HEK293 (cell line): ENCODE measurements around the gene PAF1.
A peak's percentile ranks its signal among the peaks of the same experiment; 100 is the strongest.

Source experiments
- CTCF ChIA-PET: fragments of 350-600 bp; formaldehyde crosslinking; extraction: SDS; loops from one replicate; lab custom pipeline; 2021; ENCODE audit warnings: antibody characterized with exemption; lab: Yijun Ruan, JAX
- POLR2A ChIA-PET: fragments of 300-600 bp; formaldehyde crosslinking; extraction: SDS; loops from one replicate; lab custom pipeline; 2020; ENCODE audit warnings: antibody characterized with exemption, inconsistent platforms; lab: Yijun Ruan, JAX
- H3K27ac ChIP-seq: fragments of 200-500 bp; sonication (Bioruptor generic); 2 replicates; pipeline ENCODE4 v1.5.1; 2014; ENCODE audit warnings: low read depth, low read length, control low read depth, inconsistent platforms; ENCODE audit errors: extremely low read depth
- H3K36me3 ChIP-seq, 2 experiments: fragments of 200-500 bp in 1 of 2; sonication (Bioruptor generic) in 1 of 2; 1 replicate in 1 of 2; 2 replicates in 1 of 2; pipeline ENCODE4 v1.5.1; 2014 to 2017; ENCODE audit warnings: inconsistent platforms in 2 of 2, low read length in 2 of 2; ENCODE audit not compliant: control insufficient read depth in 2 of 2, insufficient read depth in 1 of 2
- H3K4me1 ChIP-seq: fragments of 200-500 bp; sonication (Bioruptor generic); 2 replicates; pipeline ENCODE4 v1.5.1; 2014; ENCODE audit warnings: mild to moderate bottlenecking, low read length, inconsistent platforms; ENCODE audit not compliant: control insufficient read depth, insufficient read depth
- H3K4me3 ChIP-seq: 2 replicates; pipeline ENCODE4 v1.5.1; 2011; ENCODE audit warnings: low read depth, mild to moderate bottlenecking, control low read depth, low read length, moderate library complexity
- H3K9me3 ChIP-seq: fragments of 200-500 bp; sonication (Bioruptor generic); 2 replicates; pipeline ENCODE4 v1.5.1; 2014; ENCODE audit warnings: low read depth, low read length, inconsistent platforms; ENCODE audit not compliant: control insufficient read depth, insufficient read depth
- GLI2 ChIP-seq: fragments of 450-650 bp; formaldehyde crosslinking; IDR thresholded peaks from 2 replicates; pipeline ENCODE4; 2017; ENCODE audit warnings: missing biosample characterization, missing genetic modification characterization, low read depth, borderline replicate concordance
- GLIS1 ChIP-seq: fragments of 450-650 bp; formaldehyde crosslinking; IDR thresholded peaks from 2 replicates; pipeline ENCODE4 v1.5.1; 2016; ENCODE audit warnings: missing biosample characterization, missing genetic modification characterization
- HOXD13 ChIP-seq: sonication (generic); formaldehyde crosslinking; IDR thresholded peaks from 2 replicates; pipeline ENCODE4 v1.8.0; 2022; ENCODE audit warnings: missing genetic modification reagents, borderline replicate concordance
- KLF10 ChIP-seq: fragments of 450-650 bp; IDR thresholded peaks from 2 replicates; pipeline ENCODE4 v1.5.1; 2018; ENCODE audit warnings: missing biosample characterization, mild to moderate bottlenecking, missing genetic modification characterization
- KLF8 ChIP-seq: fragments of 450-650 bp; formaldehyde crosslinking; IDR thresholded peaks from 2 replicates; pipeline ENCODE4 v1.5.1; 2016; ENCODE audit warnings: missing biosample characterization, missing genetic modification characterization
- OVOL3 ChIP-seq: fragments of 450-650 bp; formaldehyde crosslinking; IDR thresholded peaks from 2 replicates; pipeline ENCODE4 v1.5.1; 2016; ENCODE audit warnings: missing biosample characterization, missing genetic modification characterization
- PRDM2 ChIP-seq: fragments of 450-650 bp; formaldehyde crosslinking; IDR thresholded peaks from 2 replicates; pipeline ENCODE4 v1.5.1; 2016; ENCODE audit warnings: missing biosample characterization, missing genetic modification characterization, borderline replicate concordance
- ZBTB7A ChIP-seq: fragments of 450-650 bp; formaldehyde crosslinking; IDR thresholded peaks from 2 replicates; pipeline ENCODE4 v1.5.1; 2016; ENCODE audit warnings: low read depth, missing biosample characterization, missing genetic modification characterization
- ZFP69B ChIP-seq: fragments of 450-650 bp; formaldehyde crosslinking; IDR thresholded peaks from 2 replicates; pipeline ENCODE4 v1.5.1; 2016; ENCODE audit warnings: missing biosample characterization, missing genetic modification characterization
- ZNF121 ChIP-seq: fragments of 450-650 bp; formaldehyde crosslinking; IDR thresholded peaks from 2 replicates; pipeline ENCODE4 v1.5.1; 2016; ENCODE audit warnings: missing biosample characterization, missing genetic modification characterization
- ZNF133 ChIP-seq: fragments of 450-650 bp; formaldehyde crosslinking; IDR thresholded peaks from 2 replicates; pipeline ENCODE4 v1.5.1; 2016; ENCODE audit warnings: missing biosample characterization, missing genetic modification characterization
- ZNF48 ChIP-seq: fragments of 450-650 bp; formaldehyde crosslinking; IDR thresholded peaks from 2 replicates; pipeline ENCODE4 v1.5.1; 2016; ENCODE audit warnings: missing biosample characterization, missing genetic modification characterization
- ZNF555 ChIP-seq: fragments of 450-650 bp; formaldehyde crosslinking; conservative IDR thresholded peaks from 2 replicates; pipeline ENCODE4 v1.5.1; 2017; ENCODE audit warnings: missing biosample characterization, mild to moderate bottlenecking, missing genetic modification characterization, inconsistent platforms
- ZNF791 ChIP-seq: fragments of 450-650 bp; formaldehyde crosslinking; IDR thresholded peaks from 2 replicates; pipeline ENCODE4 v1.5.1; 2016; ENCODE audit warnings: missing biosample characterization, missing genetic modification characterization
- ZSCAN16 ChIP-seq: fragments of 450-650 bp; formaldehyde crosslinking; IDR thresholded peaks from 2 replicates; pipeline ENCODE4 v1.5.1; 2016; ENCODE audit warnings: missing biosample characterization, missing genetic modification characterization
- TF ChIP-seq, protein P1 (sequence below): fragments of 450-650 bp; formaldehyde crosslinking; IDR thresholded peaks from 2 replicates; pipeline ENCODE4 v1.5.1; 2017; ENCODE audit warnings: missing biosample characterization, missing genetic modification characterization
- TF ChIP-seq, protein P2 (sequence below): fragments of 450-650 bp; formaldehyde crosslinking; IDR thresholded peaks from 2 replicates; pipeline ENCODE4 v1.5.1; 2016; ENCODE audit warnings: missing biosample characterization, missing genetic modification characterization
- TF ChIP-seq, protein P3 (sequence below): fragments of 450-650 bp; formaldehyde crosslinking; IDR thresholded peaks from 2 replicates; pipeline ENCODE4 v1.5.1; 2017; ENCODE audit warnings: missing biosample characterization, mild to moderate bottlenecking, missing genetic modification characterization, moderate library complexity
- TF ChIP-seq, protein P4 (sequence below): fragments of 450-650 bp; formaldehyde crosslinking; IDR thresholded peaks from 2 replicates; pipeline ENCODE4 v1.5.0; 2017; ENCODE audit warnings: missing biosample characterization, missing genetic modification characterization, borderline replicate concordance

PAF1 gene

GRCh38 chr19:39390751-39391437, at the start of gene PAF1, which contains the start of gene MED29:
Gene PAF1 (minus strand): TSS chr19:39391106. CDS start chr19:39390864, 242 bp downstream.
Gene MED29 (plus strand): TSS chr19:39391378. CDS start chr19:39391423, 45 bp downstream.
- ChIA-PET CTCF (interaction anchor here (0.6 to 2.5 kb wide), 17 partner anchors 11 to 1156 kb away, joined by 3 to 29 read pairs (median 4); partner anchors contain the start of genes PLEKHG2, SAMD4B and SARS2), POLR2A (interaction anchor here (0.5 to 5.3 kb wide), 37 partner anchors 8 to 1017 kb away, joined by 3 to 175 read pairs (median 5); partner anchors contain the start of genes EID2, EID2B, GGN and PAK4)
- peak within 1 kb of the TSS; percentile 68 for H3K4me3 ChIP-seq
- H3K4me1 ChIP-seq = peaks cover 17% of the 10 kb centered on the region
- no peaks in the 10 kb centered on the region for H3K9me3 ChIP-seq
- peak within 1 kb of the TSS; percentile 97 for H3K27ac ChIP-seq
- peaks cover 60 to 68% of the 10 kb centered on the region in 2 experiments for H3K36me3 ChIP-seq
- TF ChIP-seq OVOL3 (tag by site-specific recombination) (peak; percentile 90), ZNF133 (tag by site-specific recombination) (no peak), KLF10 (tag by site-specific recombination) (peak; percentile 62), ZNF555 (no peak), ZNF48 (tag by site-specific recombination) (no peak), GLI2 (tag by site-specific recombination) (no peak), ZFP69B (tag by site-specific recombination) (peak; percentile 92), ZNF121 (tag by site-specific recombination) (no peak; the same call in none of the 2 replicates), PRDM2 (tag by site-specific recombination) (peak; percentile 69; the same call in 1 of the 2 replicates), HOXD13 (CRISPR knock-in tag) (no peak), ZBTB7A (peak; percentile 100), ZSCAN16 (tag by site-specific recombination) (no peak; the same call in 1 of the 2 replicates), KLF8 (tag by site-specific recombination) (peak; percentile 96), ZNF791 (no peak), GLIS1 (tag by site-specific recombination) (peak; percentile 89)
- TF ChIP-seq, protein P1, sequence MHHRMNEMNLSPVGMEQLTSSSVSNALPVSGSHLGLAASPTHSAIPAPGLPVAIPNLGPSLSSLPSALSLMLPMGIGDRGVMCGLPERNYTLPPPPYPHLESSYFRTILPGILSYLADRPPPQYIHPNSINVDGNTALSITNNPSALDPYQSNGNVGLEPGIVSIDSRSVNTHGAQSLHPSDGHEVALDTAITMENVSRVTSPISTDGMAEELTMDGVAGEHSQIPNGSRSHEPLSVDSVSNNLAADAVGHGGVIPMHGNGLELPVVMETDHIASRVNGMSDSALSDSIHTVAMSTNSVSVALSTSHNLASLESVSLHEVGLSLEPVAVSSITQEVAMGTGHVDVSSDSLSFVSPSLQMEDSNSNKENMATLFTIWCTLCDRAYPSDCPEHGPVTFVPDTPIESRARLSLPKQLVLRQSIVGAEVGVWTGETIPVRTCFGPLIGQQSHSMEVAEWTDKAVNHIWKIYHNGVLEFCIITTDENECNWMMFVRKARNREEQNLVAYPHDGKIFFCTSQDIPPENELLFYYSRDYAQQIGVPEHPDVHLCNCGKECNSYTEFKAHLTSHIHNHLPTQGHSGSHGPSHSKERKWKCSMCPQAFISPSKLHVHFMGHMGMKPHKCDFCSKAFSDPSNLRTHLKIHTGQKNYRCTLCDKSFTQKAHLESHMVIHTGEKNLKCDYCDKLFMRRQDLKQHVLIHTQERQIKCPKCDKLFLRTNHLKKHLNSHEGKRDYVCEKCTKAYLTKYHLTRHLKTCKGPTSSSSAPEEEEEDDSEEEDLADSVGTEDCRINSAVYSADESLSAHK (tag by site-specific recombination) = peak; percentile 73
- TF ChIP-seq, protein P2, sequence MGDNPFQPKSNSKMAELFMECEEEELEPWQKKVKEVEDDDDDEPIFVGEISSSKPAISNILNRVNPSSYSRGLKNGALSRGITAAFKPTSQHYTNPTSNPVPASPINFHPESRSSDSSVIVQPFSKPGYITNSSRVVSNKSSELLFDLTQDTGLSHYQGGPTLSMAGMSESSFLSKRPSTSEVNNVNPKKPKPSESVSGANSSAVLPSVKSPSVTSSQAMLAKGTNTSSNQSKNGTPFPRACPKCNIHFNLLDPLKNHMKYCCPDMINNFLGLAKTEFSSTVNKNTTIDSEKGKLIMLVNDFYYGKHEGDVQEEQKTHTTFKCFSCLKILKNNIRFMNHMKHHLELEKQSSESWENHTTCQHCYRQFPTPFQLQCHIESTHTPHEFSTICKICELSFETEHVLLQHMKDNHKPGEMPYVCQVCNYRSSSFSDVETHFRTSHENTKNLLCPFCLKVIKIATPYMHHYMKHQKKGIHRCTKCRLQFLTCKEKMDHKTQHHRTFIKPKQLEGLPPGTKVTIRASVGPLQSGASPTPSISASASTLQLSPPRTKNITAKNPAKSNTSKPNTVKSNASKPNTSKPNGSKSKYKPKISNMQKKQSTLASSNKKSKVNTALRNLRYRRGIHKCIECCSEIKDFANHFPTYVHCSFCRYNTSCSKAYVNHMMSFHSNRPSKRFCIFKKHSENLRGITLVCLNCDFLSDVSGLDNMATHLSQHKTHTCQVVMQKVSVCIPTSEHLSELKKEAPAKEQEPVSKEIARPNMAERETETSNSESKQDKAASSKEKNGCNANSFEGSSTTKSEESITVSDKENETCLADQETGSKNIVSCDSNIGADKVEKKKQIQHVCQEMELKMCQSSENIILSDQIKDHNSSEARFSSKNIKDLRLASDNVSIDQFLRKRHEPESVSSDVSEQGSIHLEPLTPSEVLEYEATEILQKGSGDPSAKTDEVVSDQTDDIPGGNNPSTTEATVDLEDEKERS = peak; percentile 80
- TF ChIP-seq, protein P3, sequence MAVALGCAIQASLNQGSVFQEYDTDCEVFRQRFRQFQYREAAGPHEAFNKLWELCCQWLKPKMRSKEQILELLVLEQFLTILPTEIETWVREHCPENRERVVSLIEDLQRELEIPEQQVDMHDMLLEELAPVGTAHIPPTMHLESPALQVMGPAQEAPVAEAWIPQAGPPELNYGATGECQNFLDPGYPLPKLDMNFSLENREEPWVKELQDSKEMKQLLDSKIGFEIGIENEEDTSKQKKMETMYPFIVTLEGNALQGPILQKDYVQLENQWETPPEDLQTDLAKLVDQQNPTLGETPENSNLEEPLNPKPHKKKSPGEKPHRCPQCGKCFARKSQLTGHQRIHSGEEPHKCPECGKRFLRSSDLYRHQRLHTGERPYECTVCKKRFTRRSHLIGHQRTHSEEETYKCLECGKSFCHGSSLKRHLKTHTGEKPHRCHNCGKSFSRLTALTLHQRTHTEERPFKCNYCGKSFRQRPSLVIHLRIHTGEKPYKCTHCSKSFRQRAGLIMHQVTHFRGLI (tag by site-specific recombination) = no peak; the same call in 1 of the 2 replicates
- TF ChIP-seq, protein P4, sequence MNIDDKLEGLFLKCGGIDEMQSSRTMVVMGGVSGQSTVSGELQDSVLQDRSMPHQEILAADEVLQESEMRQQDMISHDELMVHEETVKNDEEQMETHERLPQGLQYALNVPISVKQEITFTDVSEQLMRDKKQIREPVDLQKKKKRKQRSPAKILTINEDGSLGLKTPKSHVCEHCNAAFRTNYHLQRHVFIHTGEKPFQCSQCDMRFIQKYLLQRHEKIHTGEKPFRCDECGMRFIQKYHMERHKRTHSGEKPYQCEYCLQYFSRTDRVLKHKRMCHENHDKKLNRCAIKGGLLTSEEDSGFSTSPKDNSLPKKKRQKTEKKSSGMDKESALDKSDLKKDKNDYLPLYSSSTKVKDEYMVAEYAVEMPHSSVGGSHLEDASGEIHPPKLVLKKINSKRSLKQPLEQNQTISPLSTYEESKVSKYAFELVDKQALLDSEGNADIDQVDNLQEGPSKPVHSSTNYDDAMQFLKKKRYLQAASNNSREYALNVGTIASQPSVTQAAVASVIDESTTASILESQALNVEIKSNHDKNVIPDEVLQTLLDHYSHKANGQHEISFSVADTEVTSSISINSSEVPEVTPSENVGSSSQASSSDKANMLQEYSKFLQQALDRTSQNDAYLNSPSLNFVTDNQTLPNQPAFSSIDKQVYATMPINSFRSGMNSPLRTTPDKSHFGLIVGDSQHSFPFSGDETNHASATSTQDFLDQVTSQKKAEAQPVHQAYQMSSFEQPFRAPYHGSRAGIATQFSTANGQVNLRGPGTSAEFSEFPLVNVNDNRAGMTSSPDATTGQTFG (tag by site-specific recombination) = peak; percentile 94
